Measurements from ENCODE around the gene ETV6.

- no peak for TF ChIP-seq POLR2AphosphoS5 (IDR thresholded peaks at IDR 0.05)
- peak in 1 of 6 experiments; percentile 14 for TF ChIP-seq CTCF (IDR thresholded peaks at IDR 0.05)
- TF ChIP-seq POLR2A (IDR thresholded peaks at IDR 0.05), result no peak
- TF ChIP-seq EP300 (IDR thresholded peaks at IDR 0.05), result no peak
Observed at GRCh38 chr12:11622876-11623281, 26.6 kb upstream of the ETV6 start.

Data from upper lobe of left lung (tissue), 4 donors.